HepG2 (cell line): Measurements from ENCODE around the gene ARHGEF1.

Experiments
- AGO2 ChIP-seq: fragments of 200-400 bp; formaldehyde crosslinking; optimal IDR thresholded peaks from 2 replicates; pipeline ENCODE3; 2017; ENCODE audit warnings: mild to moderate bottlenecking, low read depth, low read length, moderate library complexity
- ARHGAP35 ChIP-seq: sonication (generic); formaldehyde crosslinking; IDR thresholded peaks from 2 replicates; pipeline ENCODE4 v1.9.0; 2022; ENCODE audit warnings: mild to moderate bottlenecking, inconsistent platforms, moderate library complexity, missing genetic modification reagents, borderline replicate concordance
- BHLHE40 ChIP-seq: IDR thresholded peaks from 2 replicates; pipeline ENCODE4 v1.6.1; 2011; ENCODE audit warnings: low read length, improper control_type of control experiment
- MIER3 ChIP-seq: IDR thresholded peaks from 2 replicates; pipeline ENCODE4 v1.6.1; 2016; ENCODE audit warnings: missing compliant biosample characterization, borderline replicate concordance
- POLR2A ChIP-seq, 2 experiments: IDR thresholded peaks; 2 replicates each; pipeline ENCODE4 v1.6.1; 2011; ENCODE audit warnings: low read depth in 2 of 2, low read length in 2 of 2, mild to moderate bottlenecking in 1 of 2, moderate library complexity in 1 of 2; ENCODE audit not compliant: insufficient read depth in 1 of 2
- RBAK ChIP-seq: sonication (generic); formaldehyde crosslinking; IDR thresholded peaks from 2 replicates; pipeline ENCODE4 v1.5.1; 2020; ENCODE audit warnings: mild to moderate bottlenecking, missing genetic modification reagents
- SP2 ChIP-seq: sonication (generic); formaldehyde crosslinking; IDR thresholded peaks from 2 replicates; pipeline ENCODE4 v1.5.1; 2020; ENCODE audit warnings: mild to moderate bottlenecking, missing genetic modification reagents
- SRF ChIP-seq: IDR thresholded peaks from 2 replicates; pipeline ENCODE4 v1.6.1; 2011; ENCODE audit warnings: mild to moderate bottlenecking, low read depth, low read length, moderate library complexity
- TCF7 ChIP-seq: sonication (generic); IDR thresholded peaks from 2 replicates; pipeline ENCODE4 v1.6.1; 2016; ENCODE audit warnings: antibody characterized with exemption, low read depth
- TF ChIP-seq, protein P1 (sequence below): sonication (generic); formaldehyde crosslinking; IDR thresholded peaks from 2 replicates; pipeline ENCODE4 v1.5.0; 2020; ENCODE audit warnings: mild to moderate bottlenecking, missing genetic modification reagents, moderate library complexity
- TF ChIP-seq, protein P2 (sequence below): sonication (generic); formaldehyde crosslinking; IDR thresholded peaks from 2 replicates; pipeline ENCODE4 v1.8.0; 2022; ENCODE audit warnings: missing genetic modification reagents, mild to moderate bottlenecking, borderline replicate concordance
- TF ChIP-seq, protein P3 (sequence below): sonication (generic); formaldehyde crosslinking; IDR thresholded peaks from 2 replicates; pipeline ENCODE4 v1.5.0; 2020; ENCODE audit warnings: missing genetic modification reagents
- TF ChIP-seq, protein P4 (sequence below): sonication (generic); formaldehyde crosslinking; IDR thresholded peaks from 2 replicates; pipeline ENCODE4 v1.4.0; 2020; ENCODE audit warnings: missing genetic modification reagents, mild to moderate bottlenecking, borderline replicate concordance

DNA sequence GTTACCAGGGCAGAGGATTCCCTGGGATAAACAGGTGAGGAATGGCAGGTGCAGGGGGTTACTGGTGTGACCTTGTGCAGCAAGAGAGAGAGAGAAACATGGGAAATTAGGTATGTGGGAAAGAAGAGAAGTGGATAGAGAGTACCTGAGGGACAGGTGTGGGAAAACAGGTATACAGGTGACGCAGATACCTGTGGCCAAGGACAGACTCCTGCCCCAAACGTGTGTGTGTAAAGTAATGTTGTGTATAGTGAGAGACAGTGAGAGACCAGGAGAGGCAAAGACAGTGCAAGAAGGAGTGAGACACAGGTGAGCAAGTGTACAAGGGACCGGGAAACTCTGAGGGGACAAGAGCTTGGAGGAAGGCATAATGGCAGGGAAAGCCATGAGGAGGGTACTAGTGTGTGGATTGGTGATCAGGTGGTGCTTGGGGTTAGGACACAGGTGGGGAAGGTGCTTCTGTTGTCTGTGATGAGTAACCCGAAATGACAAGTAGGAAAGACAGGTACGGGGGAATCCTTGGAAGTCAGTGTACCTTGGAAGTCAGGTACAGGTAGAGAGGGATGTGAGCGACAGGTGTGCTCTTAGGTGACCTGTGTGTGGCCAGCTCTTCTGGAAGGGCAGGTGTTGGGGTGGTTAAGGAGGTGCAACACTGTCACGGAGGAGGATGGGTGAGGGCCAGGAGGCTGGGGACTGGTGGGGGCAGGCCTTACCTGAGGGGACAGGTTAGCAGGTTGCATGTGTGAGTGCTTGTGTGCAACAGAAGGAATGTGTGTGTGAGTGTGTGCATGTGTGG, 42.4 kb downstream of the ARHGEF1 start:
- TF ChIP-seq, protein P1, sequence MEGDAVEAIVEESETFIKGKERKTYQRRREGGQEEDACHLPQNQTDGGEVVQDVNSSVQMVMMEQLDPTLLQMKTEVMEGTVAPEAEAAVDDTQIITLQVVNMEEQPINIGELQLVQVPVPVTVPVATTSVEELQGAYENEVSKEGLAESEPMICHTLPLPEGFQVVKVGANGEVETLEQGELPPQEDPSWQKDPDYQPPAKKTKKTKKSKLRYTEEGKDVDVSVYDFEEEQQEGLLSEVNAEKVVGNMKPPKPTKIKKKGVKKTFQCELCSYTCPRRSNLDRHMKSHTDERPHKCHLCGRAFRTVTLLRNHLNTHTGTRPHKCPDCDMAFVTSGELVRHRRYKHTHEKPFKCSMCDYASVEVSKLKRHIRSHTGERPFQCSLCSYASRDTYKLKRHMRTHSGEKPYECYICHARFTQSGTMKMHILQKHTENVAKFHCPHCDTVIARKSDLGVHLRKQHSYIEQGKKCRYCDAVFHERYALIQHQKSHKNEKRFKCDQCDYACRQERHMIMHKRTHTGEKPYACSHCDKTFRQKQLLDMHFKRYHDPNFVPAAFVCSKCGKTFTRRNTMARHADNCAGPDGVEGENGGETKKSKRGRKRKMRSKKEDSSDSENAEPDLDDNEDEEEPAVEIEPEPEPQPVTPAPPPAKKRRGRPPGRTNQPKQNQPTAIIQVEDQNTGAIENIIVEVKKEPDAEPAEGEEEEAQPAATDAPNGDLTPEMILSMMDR (CRISPR knock-in tag): no peak
- TF ChIP-seq POLR2A (IDR thresholded peaks at IDR 0.05; ENCODE audit: insufficient read depth in 1 of 2, low read depth in 2 of 2, low read length in 2 of 2) (no peak), TCF7 (no peak), AGO2 (no peak), ARHGAP35 (no peak), MIER3 (CRISPR knock-in tag) (no peak), SRF (no peak), RBAK (CRISPR knock-in tag) (no peak), BHLHE40 (no peak), SP2 (CRISPR knock-in tag) (no peak)
- TF ChIP-seq, protein P2, sequence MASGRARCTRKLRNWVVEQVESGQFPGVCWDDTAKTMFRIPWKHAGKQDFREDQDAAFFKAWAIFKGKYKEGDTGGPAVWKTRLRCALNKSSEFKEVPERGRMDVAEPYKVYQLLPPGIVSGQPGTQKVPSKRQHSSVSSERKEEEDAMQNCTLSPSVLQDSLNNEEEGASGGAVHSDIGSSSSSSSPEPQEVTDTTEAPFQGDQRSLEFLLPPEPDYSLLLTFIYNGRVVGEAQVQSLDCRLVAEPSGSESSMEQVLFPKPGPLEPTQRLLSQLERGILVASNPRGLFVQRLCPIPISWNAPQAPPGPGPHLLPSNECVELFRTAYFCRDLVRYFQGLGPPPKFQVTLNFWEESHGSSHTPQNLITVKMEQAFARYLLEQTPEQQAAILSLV (CRISPR knock-in tag): no peak
- TF ChIP-seq, protein P3, sequence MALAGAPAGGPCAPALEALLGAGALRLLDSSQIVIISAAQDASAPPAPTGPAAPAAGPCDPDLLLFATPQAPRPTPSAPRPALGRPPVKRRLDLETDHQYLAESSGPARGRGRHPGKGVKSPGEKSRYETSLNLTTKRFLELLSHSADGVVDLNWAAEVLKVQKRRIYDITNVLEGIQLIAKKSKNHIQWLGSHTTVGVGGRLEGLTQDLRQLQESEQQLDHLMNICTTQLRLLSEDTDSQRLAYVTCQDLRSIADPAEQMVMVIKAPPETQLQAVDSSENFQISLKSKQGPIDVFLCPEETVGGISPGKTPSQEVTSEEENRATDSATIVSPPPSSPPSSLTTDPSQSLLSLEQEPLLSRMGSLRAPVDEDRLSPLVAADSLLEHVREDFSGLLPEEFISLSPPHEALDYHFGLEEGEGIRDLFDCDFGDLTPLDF (CRISPR knock-in tag): no peak
- TF ChIP-seq, protein P4, sequence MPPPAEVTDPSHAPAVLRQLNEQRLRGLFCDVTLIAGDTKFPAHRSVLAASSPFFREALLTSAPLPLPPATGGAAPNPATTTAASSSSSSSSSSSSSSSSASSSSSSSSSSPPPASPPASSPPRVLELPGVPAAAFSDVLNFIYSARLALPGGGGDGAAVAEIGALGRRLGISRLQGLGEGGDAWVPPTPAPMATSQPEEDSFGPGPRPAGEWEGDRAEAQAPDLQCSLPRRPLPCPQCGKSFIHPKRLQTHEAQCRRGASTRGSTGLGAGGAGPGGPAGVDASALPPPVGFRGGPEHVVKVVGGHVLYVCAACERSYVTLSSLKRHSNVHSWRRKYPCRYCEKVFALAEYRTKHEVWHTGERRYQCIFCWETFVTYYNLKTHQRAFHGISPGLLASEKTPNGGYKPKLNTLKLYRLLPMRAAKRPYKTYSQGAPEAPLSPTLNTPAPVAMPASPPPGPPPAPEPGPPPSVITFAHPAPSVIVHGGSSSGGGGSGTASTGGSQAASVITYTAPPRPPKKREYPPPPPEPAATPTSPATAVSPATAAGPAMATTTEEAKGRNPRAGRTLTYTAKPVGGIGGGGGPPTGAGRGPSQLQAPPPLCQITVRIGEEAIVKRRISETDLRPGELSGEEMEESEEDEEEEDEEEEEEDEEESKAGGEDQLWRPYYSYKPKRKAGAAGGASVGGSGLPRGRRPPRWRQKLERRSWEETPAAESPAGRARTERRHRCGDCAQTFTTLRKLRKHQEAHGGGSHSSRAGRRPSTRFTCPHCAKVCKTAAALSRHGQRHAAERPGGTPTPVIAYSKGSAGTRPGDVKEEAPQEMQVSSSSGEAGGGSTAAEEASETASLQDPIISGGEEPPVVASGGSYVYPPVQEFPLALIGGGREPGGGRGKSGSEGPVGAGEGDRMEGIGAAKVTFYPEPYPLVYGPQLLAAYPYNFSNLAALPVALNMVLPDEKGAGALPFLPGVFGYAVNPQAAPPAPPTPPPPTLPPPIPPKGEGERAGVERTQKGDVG: no peak
